Glutamatergic neuron (in vitro differentiated cells): ENCODE results near the gene TBC1D17. TPM values are rescaled to one million over a fixed set of nuclear protein-coding genes. Genes with fewer than 3 reads are reported as not detected.
"Not testable (repeated sequence)": the region's sequence is repeated elsewhere in the genome, so short reads cannot be mapped to it uniquely, and the experiment has no call there.

Source experiments
- DNase-seq: peaks from one replicate; pipeline ENCODE4 v3.0.0; 2022
- H3K27ac Mint-ChIP-seq: one replicate; pipeline ENCODE4 v1.8.0; 2020; ENCODE audit warnings: mild to moderate bottlenecking, mixed read lengths, inconsistent platforms; ENCODE audit not compliant: unreplicated experiment
- H3K27me3 Mint-ChIP-seq: one replicate; pipeline ENCODE4 v1.8.0; 2020; ENCODE audit warnings: mild to moderate bottlenecking, moderate library complexity, mixed read lengths, inconsistent platforms; ENCODE audit not compliant: unreplicated experiment
- H3K36me3 Mint-ChIP-seq: one replicate; pipeline ENCODE4 v1.8.0; 2020; ENCODE audit warnings: mild to moderate bottlenecking, mixed read lengths, inconsistent platforms; ENCODE audit not compliant: unreplicated experiment
- H3K4me1 Mint-ChIP-seq: one replicate; pipeline ENCODE4 v1.8.0; 2020; ENCODE audit warnings: mild to moderate bottlenecking, low read depth, mixed read lengths, inconsistent platforms; ENCODE audit not compliant: unreplicated experiment
- H3K4me3 Mint-ChIP-seq: one replicate; pipeline ENCODE4 v1.8.0; 2020; ENCODE audit warnings: mild to moderate bottlenecking, mixed read lengths, inconsistent platforms; ENCODE audit not compliant: unreplicated experiment
- H3K9me3 Mint-ChIP-seq: one replicate; pipeline ENCODE4 v1.8.0; 2020; ENCODE audit warnings: mild to moderate bottlenecking, moderate library complexity, mixed read lengths, inconsistent platforms; ENCODE audit not compliant: unreplicated experiment
- CTCF ChIP-seq: fragments of 200-600 bp; sonication (generic); IDR thresholded peaks from one replicate; pipeline ENCODE4 v1.5.0; 2021; ENCODE audit not compliant: partially characterized antibody, unreplicated experiment
- total RNA-seq: library from RNA; stranded (reverse); fragmentation: NEBNext Ultra II Directional; extraction: Animal tissue kit (Norgen Biotek cat#: 25700); gene quantifications from one replicate; pipeline ENCODE4 v1.2.1, GENCODE V29; 2021; ENCODE audit not compliant: unreplicated experiment

TBC1D17 gene
- total RNA-seq, 1 donor from 2014 or later, result 56.8 TPM

- no peak for TF ChIP-seq CTCF
- Mint-ChIP-seq H3K27ac (no peak overlapping the region), H3K36me3 (no peaks in the 10 kb centered on the region), H3K9me3 (peaks cover 5% of the 10 kb centered on the region), H3K27me3 (peaks cover 6% of the 10 kb centered on the region), H3K4me3 (peak overlapping the region; percentile 34), H3K4me1 (peaks cover 25% of the 10 kb centered on the region)
- no peak for DNase-seq
These were observed 44.6 kb downstream of the TBC1D17 start for GRCh38 chr19:49921871-49922795.

- no peak for DNase-seq
- Mint-ChIP-seq H3K36me3 (no peaks in the 10 kb centered on the region), H3K4me1 (peaks cover 31% of the 10 kb centered on the region)
These were observed 45.8 kb downstream of the TBC1D17 start for GRCh38 chr19:49923055-49924003.

GRCh38 chr19:49924004-49924880 is 46.7 kb downstream of the TBC1D17 start:
- peak; percentile 63 for DNase-seq
- peaks cover 18% of the 10 kb centered on the region for H3K27me3 Mint-ChIP-seq
- H3K9me3 Mint-ChIP-seq, result peaks cover 15% of the 10 kb centered on the region
- no peaks in the 10 kb centered on the region for H3K36me3 Mint-ChIP-seq
- peak overlapping the region; percentile 65 for H3K4me3 Mint-ChIP-seq
- H3K4me1 Mint-ChIP-seq, result peaks cover 34% of the 10 kb centered on the region
- H3K27ac Mint-ChIP-seq, result peak overlapping the region; percentile 93
- no peak for TF ChIP-seq CTCF

More at GRCh38 chr19:49923055-49924003, 45.8 kb downstream of the TBC1D17 start:
- Mint-ChIP-seq H3K27ac (peak overlapping the region; percentile 82), H3K4me3 (no peak overlapping the region), H3K27me3 (peaks cover 10% of the 10 kb centered on the region), H3K9me3 (peaks cover 8% of the 10 kb centered on the region)
- TF ChIP-seq CTCF, result no peak

- peak overlapping the region; percentile 65 for H3K4me3 Mint-ChIP-seq
- H3K9me3 Mint-ChIP-seq, result peaks cover 19% of the 10 kb centered on the region
- H3K27ac Mint-ChIP-seq, result peak overlapping the region; percentile 93
- peaks cover 30% of the 10 kb centered on the region for H3K4me1 Mint-ChIP-seq
- peaks cover 21% of the 10 kb centered on the region for H3K27me3 Mint-ChIP-seq
- not testable (repeated sequence) for DNase-seq, H3K36me3 Mint-ChIP-seq
These were observed 47.3 kb downstream of the TBC1D17 start for GRCh38 chr19:49924881-49925210.

- peaks cover 27% of the 10 kb centered on the region for H3K27me3 Mint-ChIP-seq
- DNase-seq, result no peak
- no peaks in the 10 kb centered on the region for H3K36me3 Mint-ChIP-seq
- H3K4me1 Mint-ChIP-seq, result peaks cover 30% of the 10 kb centered on the region
- no peak overlapping the region for H3K27ac Mint-ChIP-seq
- no peak for TF ChIP-seq CTCF
- no peak overlapping the region for H3K4me3 Mint-ChIP-seq
- H3K9me3 Mint-ChIP-seq, result peaks cover 18% of the 10 kb centered on the region
These were observed 48.0 kb downstream of the TBC1D17 start for GRCh38 chr19:49925486-49925885.
